Testis (tissue), 3 donors: ENCODE measurements around the gene REX1BD. TPM values are rescaled to one million over a fixed set of nuclear protein-coding genes. Genes with fewer than 3 reads are reported as not detected.

Experiments used
- DNase-seq: peaks from one replicate; pipeline ENCODE4 v3.0.0-alpha.2; 2019
- H3K27ac ChIP-seq, 2 donors: fragments of 200-600 bp; sonication (generic); one replicate each; pipeline ENCODE4 v1.5.1; 2019
- H3K27me3 ChIP-seq: fragments of 200-600 bp; sonication (generic); one replicate; pipeline ENCODE4 v1.5.1; 2019
- H3K36me3 ChIP-seq: fragments of 200-600 bp; sonication (generic); one replicate; pipeline ENCODE4 v1.5.1; 2017; ENCODE audit warnings: low read depth; ENCODE audit errors: missing control alignments
- H3K4me1 ChIP-seq: fragments of 200-600 bp; sonication (generic); one replicate; pipeline ENCODE4 v1.5.1; 2019
- H3K4me3 ChIP-seq, 2 donors: fragments of 200-600 bp; sonication (generic); one replicate each; pipeline ENCODE4 v1.5.1; 2017 to 2019
- H3K9me3 ChIP-seq: fragments of 200-600 bp; sonication (generic); one replicate; pipeline ENCODE4 v1.5.1; 2017
- POLR2A ChIP-seq: fragments of 450-650 bp; IDR thresholded peaks from one replicate; pipeline ENCODE4 v1.6.1; 2017; ENCODE audit warnings: antibody characterized with exemption, mild to moderate bottlenecking, moderate library complexity
- WGBS, 2 donors: methylation state at CpG; one replicate each; pipeline ENCODE4 v1.1.5; 2018; 5-methylcytosine and 5-hydroxymethylcytosine counted together
- intact Hi-C: fragments of 100-400 bp; cut with DNase I; formaldehyde crosslinking; loops from one replicate; pipeline ENCODE4 v1.15.1; 2023; ENCODE audit warnings: low total_unique reads
- polyA plus RNA-seq: library from polyadenylated mRNA; stranded (reverse); fragments of 350-450 nt; fragmentation: Illumina TruSeq; extraction: RNeasy Lipid Tissue Mini Kit (QIAGEN cat#74804); gene quantifications from one replicate; pipeline ENCODE4 v1.2.3, GENCODE V29; 2014; ENCODE audit warnings: low read depth, low replicate concordance; ENCODE audit not compliant: insufficient read depth
- total RNA-seq, 2 donors: library from RNA; depleted of rRNA; stranded (reverse); fragments of >200 nt; gene quantifications; one replicate each; pipeline ENCODE4 v1.2.3, GENCODE V29; 2016
- TF ChIP-seq, protein P1 (sequence below), 3 experiments: fragments of 450-650 bp in 2 of 3; fragments of 200-600 bp in 1 of 3; sonication (generic) in 1 of 3; IDR thresholded peaks; one replicate each; pipeline ENCODE4 v1.5.1; 2016 to 2019; ENCODE audit warnings: antibody characterized with exemption in 3 of 3, mild to moderate bottlenecking in 2 of 3, moderate library complexity in 1 of 3

REX1BD gene
- total and polyA plus RNA-seq, 3 donors from 2014 or later, result 14.5 to 58.7 (median 44.3) TPM

- Histone ChIP-seq H3K27ac (peak overlapping the region; percentile 91 to 92), H3K27me3 (no peaks in the 10 kb centered on the region), H3K4me1 (peaks cover 13% of the 10 kb centered on the region), H3K9me3 (no peaks in the 10 kb centered on the region), H3K4me3 (peak overlapping the region; percentile 78 to 79), H3K36me3 (no peaks in the 10 kb centered on the region)
- no peak for TF ChIP-seq POLR2A
- TF ChIP-seq, protein P1, sequence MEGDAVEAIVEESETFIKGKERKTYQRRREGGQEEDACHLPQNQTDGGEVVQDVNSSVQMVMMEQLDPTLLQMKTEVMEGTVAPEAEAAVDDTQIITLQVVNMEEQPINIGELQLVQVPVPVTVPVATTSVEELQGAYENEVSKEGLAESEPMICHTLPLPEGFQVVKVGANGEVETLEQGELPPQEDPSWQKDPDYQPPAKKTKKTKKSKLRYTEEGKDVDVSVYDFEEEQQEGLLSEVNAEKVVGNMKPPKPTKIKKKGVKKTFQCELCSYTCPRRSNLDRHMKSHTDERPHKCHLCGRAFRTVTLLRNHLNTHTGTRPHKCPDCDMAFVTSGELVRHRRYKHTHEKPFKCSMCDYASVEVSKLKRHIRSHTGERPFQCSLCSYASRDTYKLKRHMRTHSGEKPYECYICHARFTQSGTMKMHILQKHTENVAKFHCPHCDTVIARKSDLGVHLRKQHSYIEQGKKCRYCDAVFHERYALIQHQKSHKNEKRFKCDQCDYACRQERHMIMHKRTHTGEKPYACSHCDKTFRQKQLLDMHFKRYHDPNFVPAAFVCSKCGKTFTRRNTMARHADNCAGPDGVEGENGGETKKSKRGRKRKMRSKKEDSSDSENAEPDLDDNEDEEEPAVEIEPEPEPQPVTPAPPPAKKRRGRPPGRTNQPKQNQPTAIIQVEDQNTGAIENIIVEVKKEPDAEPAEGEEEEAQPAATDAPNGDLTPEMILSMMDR (IDR thresholded peaks at IDR 0.05), result no peak
- intact Hi-C loops, result no loop called here
- WGBS, 2 donors, result 13 to 20% methylated on average over 11 of the region's 11 CpGs
- no peak for DNase-seq
Observed at GRCh38 chr19:18541992-18542940, 46.3 kb upstream of the REX1BD start.

GRCh38 chr19:18542941-18543813 lies 45.4 kb upstream of the REX1BD start, which contains the start of gene FKBP8:
TSS of gene FKBP8 (minus strand) at chr19:18543573. CDS start at chr19:18541970, 1,603 bp downstream.
- H3K36me3 ChIP-seq, result no peaks in the 10 kb centered on the region
- intact Hi-C loops, result no loop called here
- H3K4me1 ChIP-seq, result peaks cover 13% of the 10 kb centered on the region
- WGBS, 2 donors, result 1 to 3% methylated on average over 18 to 39 of the region's 86 CpGs
- H3K27ac ChIP-seq, result peak within 1 kb of the TSS; percentile 91 to 92
- no peaks in the 10 kb centered on the region for H3K9me3 ChIP-seq
- TF ChIP-seq, protein P1 (IDR thresholded peaks at IDR 0.05), result no peak
- no peak for TF ChIP-seq POLR2A
- no peaks in the 10 kb centered on the region for H3K27me3 ChIP-seq
- peak; percentile 96 for DNase-seq
- H3K4me3 ChIP-seq, result peak within 1 kb of the TSS; percentile 78 to 79

- peak; percentile 48 for DNase-seq
- TF ChIP-seq, protein P1 (IDR thresholded peaks at IDR 0.05), result no peak
- TF ChIP-seq POLR2A, result no peak
- Histone ChIP-seq H3K27ac (peak overlapping the region; percentile 91 to 92), H3K4me3 (peak overlapping the region; percentile 78 to 79), H3K4me1 (peaks cover 13% of the 10 kb centered on the region), H3K27me3 (no peaks in the 10 kb centered on the region), H3K36me3 (no peaks in the 10 kb centered on the region), H3K9me3 (no peaks in the 10 kb centered on the region)
- WGBS, 2 donors, result 5 to 8% methylated on average over 8 to 12 of the region's 12 CpGs
- intact Hi-C loops, result no loop called here
Observed at GRCh38 chr19:18543814-18544475, 44.7 kb upstream of the REX1BD start.

- intact Hi-C loops, result no loop called here
- Histone ChIP-seq H3K36me3 (no peaks in the 10 kb centered on the region), H3K27ac (no peak overlapping the region), H3K4me1 (no peaks in the 10 kb centered on the region), H3K9me3 (no peaks in the 10 kb centered on the region), H3K27me3 (no peaks in the 10 kb centered on the region), H3K4me3 (no peak overlapping the region)
- TF ChIP-seq, protein P1 (IDR thresholded peaks at IDR 0.05), result no peak
- TF ChIP-seq POLR2A, result no peak
- DNase-seq, result no peak
- WGBS, 2 donors, result 74% methylated on average over 5 to 6 of the region's 6 CpGs
Observed at GRCh38 chr19:18551631-18552030, 37.0 kb upstream of the REX1BD start.
